Peyer's patch (tissue), 4 donors: ENCODE results near the gene SLC25A53.

Source experiments
- POLR2A ChIP-seq, 2 donors: fragments of 450-650 bp; IDR thresholded peaks; one replicate each; pipeline ENCODE4 v1.5.1; 2017; ENCODE audit warnings: antibody characterized with exemption in 2 of 2, mild to moderate bottlenecking in 2 of 2, moderate library complexity in 2 of 2
- TF ChIP-seq, protein P1 (sequence below), 6 experiments: fragments of 450-650 bp in 4 of 6; fragments of 200-600 bp in 2 of 6; sonication (generic) in 1 of 6; IDR thresholded peaks; one replicate each; pipeline ENCODE4 v1.5.1; 2017 to 2019; ENCODE audit warnings: antibody characterized with exemption in 6 of 6, mild to moderate bottlenecking in 3 of 6, moderate library complexity in 1 of 6

- TF ChIP-seq, protein P1, sequence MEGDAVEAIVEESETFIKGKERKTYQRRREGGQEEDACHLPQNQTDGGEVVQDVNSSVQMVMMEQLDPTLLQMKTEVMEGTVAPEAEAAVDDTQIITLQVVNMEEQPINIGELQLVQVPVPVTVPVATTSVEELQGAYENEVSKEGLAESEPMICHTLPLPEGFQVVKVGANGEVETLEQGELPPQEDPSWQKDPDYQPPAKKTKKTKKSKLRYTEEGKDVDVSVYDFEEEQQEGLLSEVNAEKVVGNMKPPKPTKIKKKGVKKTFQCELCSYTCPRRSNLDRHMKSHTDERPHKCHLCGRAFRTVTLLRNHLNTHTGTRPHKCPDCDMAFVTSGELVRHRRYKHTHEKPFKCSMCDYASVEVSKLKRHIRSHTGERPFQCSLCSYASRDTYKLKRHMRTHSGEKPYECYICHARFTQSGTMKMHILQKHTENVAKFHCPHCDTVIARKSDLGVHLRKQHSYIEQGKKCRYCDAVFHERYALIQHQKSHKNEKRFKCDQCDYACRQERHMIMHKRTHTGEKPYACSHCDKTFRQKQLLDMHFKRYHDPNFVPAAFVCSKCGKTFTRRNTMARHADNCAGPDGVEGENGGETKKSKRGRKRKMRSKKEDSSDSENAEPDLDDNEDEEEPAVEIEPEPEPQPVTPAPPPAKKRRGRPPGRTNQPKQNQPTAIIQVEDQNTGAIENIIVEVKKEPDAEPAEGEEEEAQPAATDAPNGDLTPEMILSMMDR (IDR thresholded peaks at IDR 0.05) = peak; percentile 35 to 87 (median 74)
- TF ChIP-seq POLR2A (IDR thresholded peaks at IDR 0.05) = peak; percentile 17 to 79
Measured at GRCh38 chrX:104165894-104166734, 9.3 kb upstream of the SLC25A53 start, which contains the start of gene FAM199X.
